Endothelial cell (in vitro differentiated cells): ENCODE results near the gene COPB1. TPM values are rescaled to one million over a fixed set of nuclear protein-coding genes. Genes with fewer than 3 reads are reported as not detected.

Experiments used
- DNase-seq: peaks from one replicate; pipeline ENCODE4 v3.0.0; 2021; ENCODE audit warnings: low spot score
- H3K27ac Mint-ChIP-seq: one replicate; pipeline ENCODE4 v1.8.0; 2021; ENCODE audit warnings: mixed read lengths, inconsistent platforms; ENCODE audit not compliant: unreplicated experiment
- H3K27me3 Mint-ChIP-seq: one replicate; pipeline ENCODE4 v1.8.0; 2021; ENCODE audit warnings: mild to moderate bottlenecking, moderate library complexity, mixed read lengths, inconsistent platforms; ENCODE audit not compliant: unreplicated experiment
- H3K36me3 Mint-ChIP-seq: one replicate; pipeline ENCODE4 v1.8.0; 2021; ENCODE audit warnings: mild to moderate bottlenecking, low read depth, mixed read lengths, inconsistent platforms; ENCODE audit not compliant: unreplicated experiment
- H3K4me1 Mint-ChIP-seq: one replicate; pipeline ENCODE4 v1.8.0; 2021; ENCODE audit warnings: mild to moderate bottlenecking, mixed read lengths, inconsistent platforms; ENCODE audit not compliant: unreplicated experiment
- H3K4me3 Mint-ChIP-seq: one replicate; pipeline ENCODE4 v1.8.0; 2021; ENCODE audit warnings: mild to moderate bottlenecking, mixed read lengths, inconsistent platforms; ENCODE audit not compliant: unreplicated experiment
- H3K9me3 Mint-ChIP-seq: one replicate; pipeline ENCODE4 v1.8.0; 2021; ENCODE audit warnings: mixed read lengths, inconsistent platforms; ENCODE audit not compliant: unreplicated experiment
- long read RNA-seq: library from polyadenylated mRNA; unstranded; transcript quantifications from one replicate; pipeline ENCODE4 v2.0.0, GENCODE V29; 2020; ENCODE audit not compliant: unreplicated experiment
- total RNA-seq: library from RNA; stranded (reverse); fragmentation: NEBNext Ultra II Directional; extraction: Animal tissue kit (Norgen Biotek cat#: 25700); gene quantifications from one replicate; pipeline ENCODE4 v1.2.1, GENCODE V29; 2021; ENCODE audit not compliant: unreplicated experiment
- TF ChIP-seq, protein P1 (sequence below): fragments of 200-600 bp; sonication (generic); IDR thresholded peaks from one replicate; pipeline ENCODE4 v1.5.0; 2021; ENCODE audit warnings: antibody characterized with exemption; ENCODE audit not compliant: unreplicated experiment

Gene COPB1, protein sequence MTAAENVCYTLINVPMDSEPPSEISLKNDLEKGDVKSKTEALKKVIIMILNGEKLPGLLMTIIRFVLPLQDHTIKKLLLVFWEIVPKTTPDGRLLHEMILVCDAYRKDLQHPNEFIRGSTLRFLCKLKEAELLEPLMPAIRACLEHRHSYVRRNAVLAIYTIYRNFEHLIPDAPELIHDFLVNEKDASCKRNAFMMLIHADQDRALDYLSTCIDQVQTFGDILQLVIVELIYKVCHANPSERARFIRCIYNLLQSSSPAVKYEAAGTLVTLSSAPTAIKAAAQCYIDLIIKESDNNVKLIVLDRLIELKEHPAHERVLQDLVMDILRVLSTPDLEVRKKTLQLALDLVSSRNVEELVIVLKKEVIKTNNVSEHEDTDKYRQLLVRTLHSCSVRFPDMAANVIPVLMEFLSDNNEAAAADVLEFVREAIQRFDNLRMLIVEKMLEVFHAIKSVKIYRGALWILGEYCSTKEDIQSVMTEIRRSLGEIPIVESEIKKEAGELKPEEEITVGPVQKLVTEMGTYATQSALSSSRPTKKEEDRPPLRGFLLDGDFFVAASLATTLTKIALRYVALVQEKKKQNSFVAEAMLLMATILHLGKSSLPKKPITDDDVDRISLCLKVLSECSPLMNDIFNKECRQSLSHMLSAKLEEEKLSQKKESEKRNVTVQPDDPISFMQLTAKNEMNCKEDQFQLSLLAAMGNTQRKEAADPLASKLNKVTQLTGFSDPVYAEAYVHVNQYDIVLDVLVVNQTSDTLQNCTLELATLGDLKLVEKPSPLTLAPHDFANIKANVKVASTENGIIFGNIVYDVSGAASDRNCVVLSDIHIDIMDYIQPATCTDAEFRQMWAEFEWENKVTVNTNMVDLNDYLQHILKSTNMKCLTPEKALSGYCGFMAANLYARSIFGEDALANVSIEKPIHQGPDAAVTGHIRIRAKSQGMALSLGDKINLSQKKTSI
- total RNA-seq, result 132 TPM
- long read RNA-seq, transcript COPB1-202 (22 exons, 3,382 nt), result major isoform, 13 of 32 reads
- long read RNA-seq, partial matches to known transcripts, result 8 of 32 reads
- long read RNA-seq, other reads (novel, unspliced or antisense), result 10 of 32 reads

DNA sequence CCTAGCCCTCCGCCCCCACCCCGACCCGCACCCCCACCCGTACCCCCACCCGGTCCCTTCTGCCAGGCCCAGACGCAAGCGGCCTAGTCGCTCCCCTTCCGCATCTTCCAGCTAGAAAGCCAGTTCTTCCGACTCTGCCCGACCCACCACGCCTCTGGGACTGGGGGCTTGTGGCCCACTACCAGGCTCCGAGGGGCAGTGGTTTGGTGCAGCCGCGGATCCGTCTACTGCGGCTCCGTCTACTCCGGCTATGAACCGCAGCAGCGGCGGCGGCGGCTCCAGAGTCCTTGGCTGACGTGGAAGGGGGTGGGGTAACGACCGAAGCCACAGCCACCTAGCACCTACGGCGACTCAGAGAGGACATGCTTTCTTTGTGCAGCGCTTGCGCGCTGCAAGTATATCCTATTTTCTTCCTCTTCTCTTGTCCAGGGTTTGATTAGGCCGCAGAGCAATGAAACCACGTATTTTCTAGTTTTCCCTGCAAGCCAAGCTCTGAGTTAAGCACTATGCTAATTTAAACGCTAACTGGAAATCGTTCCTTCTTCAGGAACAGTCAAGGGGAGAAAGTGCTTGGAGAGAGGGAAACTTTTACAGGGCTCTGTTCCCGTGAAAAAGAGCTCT, at the start of gene COPB1:
Gene COPB1, minus strand, starts transcription at position 252 of the 621 bp plus-strand sequence. CDS start 883 bp downstream, outside the sequence.
- TF ChIP-seq, protein P1, sequence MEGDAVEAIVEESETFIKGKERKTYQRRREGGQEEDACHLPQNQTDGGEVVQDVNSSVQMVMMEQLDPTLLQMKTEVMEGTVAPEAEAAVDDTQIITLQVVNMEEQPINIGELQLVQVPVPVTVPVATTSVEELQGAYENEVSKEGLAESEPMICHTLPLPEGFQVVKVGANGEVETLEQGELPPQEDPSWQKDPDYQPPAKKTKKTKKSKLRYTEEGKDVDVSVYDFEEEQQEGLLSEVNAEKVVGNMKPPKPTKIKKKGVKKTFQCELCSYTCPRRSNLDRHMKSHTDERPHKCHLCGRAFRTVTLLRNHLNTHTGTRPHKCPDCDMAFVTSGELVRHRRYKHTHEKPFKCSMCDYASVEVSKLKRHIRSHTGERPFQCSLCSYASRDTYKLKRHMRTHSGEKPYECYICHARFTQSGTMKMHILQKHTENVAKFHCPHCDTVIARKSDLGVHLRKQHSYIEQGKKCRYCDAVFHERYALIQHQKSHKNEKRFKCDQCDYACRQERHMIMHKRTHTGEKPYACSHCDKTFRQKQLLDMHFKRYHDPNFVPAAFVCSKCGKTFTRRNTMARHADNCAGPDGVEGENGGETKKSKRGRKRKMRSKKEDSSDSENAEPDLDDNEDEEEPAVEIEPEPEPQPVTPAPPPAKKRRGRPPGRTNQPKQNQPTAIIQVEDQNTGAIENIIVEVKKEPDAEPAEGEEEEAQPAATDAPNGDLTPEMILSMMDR, result no peak
- Mint-ChIP-seq H3K27me3 (no peaks in the 10 kb centered on the region), H3K4me1 (peaks cover 19% of the 10 kb centered on the region), H3K36me3 (peaks cover 22% of the 10 kb centered on the region), H3K9me3 (no peaks in the 10 kb centered on the region), H3K4me3 (peak within 1 kb of the TSS; percentile 96), H3K27ac (peak within 1 kb of the TSS; percentile 96)
- peak; percentile 87 for DNase-seq

DNA sequence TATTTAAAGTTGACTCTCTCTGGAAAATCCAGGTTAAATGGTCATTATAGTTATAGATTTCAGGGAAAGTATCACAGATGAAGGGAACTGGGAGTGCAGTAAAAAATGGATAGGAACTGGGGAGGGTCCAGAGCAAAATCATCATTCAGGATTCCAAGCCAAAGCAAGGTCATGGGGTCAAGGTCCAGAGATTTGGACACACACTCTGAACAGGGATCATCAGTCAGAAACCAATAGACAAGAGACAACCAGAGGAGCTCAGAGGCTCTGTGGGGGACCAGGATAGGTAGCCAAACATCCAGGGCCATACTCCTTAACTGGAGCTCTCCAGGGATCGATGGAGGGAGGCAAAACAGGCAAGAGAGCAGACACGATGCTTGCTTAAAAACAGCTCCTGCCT, 47.8 kb upstream of the COPB1 start:
- H3K27me3 Mint-ChIP-seq, result peaks cover 3% of the 10 kb centered on the region
- H3K4me3 Mint-ChIP-seq, result no peak overlapping the region
- no peak for DNase-seq
- no peaks in the 10 kb centered on the region for H3K9me3 Mint-ChIP-seq
- no peaks in the 10 kb centered on the region for H3K36me3 Mint-ChIP-seq
- H3K4me1 Mint-ChIP-seq, result peaks cover 9% of the 10 kb centered on the region
- TF ChIP-seq, protein P1, result no peak
- H3K27ac Mint-ChIP-seq, result no peak overlapping the region

DNA sequence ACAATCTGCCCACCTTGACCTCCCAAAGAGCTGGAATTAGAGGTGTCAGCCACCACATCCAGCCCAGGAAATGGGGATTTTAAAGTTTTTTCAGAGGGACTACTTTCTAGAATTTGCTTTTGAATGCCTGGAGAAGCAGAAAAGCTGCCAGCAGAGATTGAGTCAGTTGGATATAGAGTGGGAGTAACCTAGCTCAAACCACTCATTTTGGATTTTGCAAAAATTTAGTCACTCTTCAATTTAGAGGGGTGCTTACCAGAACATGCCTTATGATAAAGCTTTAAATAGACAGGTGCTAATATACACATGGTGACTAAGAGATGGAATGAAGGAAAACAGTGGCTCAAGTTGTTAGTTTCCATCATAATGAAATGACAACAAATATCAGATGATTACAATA, 47.1 kb upstream of the COPB1 start:
- no peaks in the 10 kb centered on the region for H3K36me3 Mint-ChIP-seq
- no peak overlapping the region for H3K27ac Mint-ChIP-seq
- H3K9me3 Mint-ChIP-seq, result no peaks in the 10 kb centered on the region
- TF ChIP-seq, protein P1, result no peak
- H3K27me3 Mint-ChIP-seq, result peaks cover 3% of the 10 kb centered on the region
- no peak for DNase-seq
- peaks cover 13% of the 10 kb centered on the region for H3K4me1 Mint-ChIP-seq
- no peak overlapping the region for H3K4me3 Mint-ChIP-seq

DNA sequence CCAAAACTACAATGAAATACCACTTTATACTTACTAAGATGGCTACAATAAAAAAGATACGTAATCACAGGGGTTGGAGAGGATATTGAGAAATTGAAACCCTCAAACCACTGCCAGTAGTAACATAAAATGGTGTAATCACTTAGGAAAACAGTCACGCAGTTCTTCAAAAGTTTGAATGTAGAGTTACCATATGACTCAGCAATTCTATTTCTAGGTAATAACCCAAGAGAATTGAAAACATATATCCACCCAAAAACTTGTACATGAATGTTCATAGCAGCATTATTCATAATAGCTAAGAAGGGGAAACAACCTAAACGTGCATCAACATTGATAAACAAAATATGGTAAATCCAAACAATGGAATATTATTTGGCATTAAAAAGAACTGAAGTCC, 45.0 kb upstream of the COPB1 start:
- Mint-ChIP-seq H3K27ac (no peak overlapping the region), H3K36me3 (no peaks in the 10 kb centered on the region), H3K4me3 (no peak overlapping the region), H3K4me1 (peaks cover 16% of the 10 kb centered on the region), H3K9me3 (no peaks in the 10 kb centered on the region), H3K27me3 (peaks cover 1% of the 10 kb centered on the region)
- TF ChIP-seq, protein P1, result no peak
- no peak for DNase-seq
